HG02884 (cell line): ENCODE measurements around the gene PRND.
"Not testable (repeated sequence)": the region's sequence is repeated elsewhere in the genome, so short reads cannot be mapped to it uniquely, and the experiment has no call there.

Source experiments
- ATAC-seq: cut with Tn5 transposase; IDR thresholded peaks from one replicate; pipeline ENCODE4 v1.9.1; 2021; ENCODE audit warnings: mild to moderate bottlenecking, moderate library complexity; ENCODE audit not compliant: unreplicated experiment

Gene PRND

GRCh38 chr20:4721719-4722118 lies at the start of gene PRND:
Gene PRND (plus strand): TSS chr20:4721909. CDS start chr20:4724552, 2,643 bp downstream.
- no peak for ATAC-seq

GRCh38 chr20:4672948-4673347 lies 48.8 kb upstream of the PRND start:
- no peak for ATAC-seq

- ATAC-seq: no peak
Measured at GRCh38 chr20:4673371-4674001, 48.2 kb upstream of the PRND start.

- ATAC-seq: no peak
Measured at GRCh38 chr20:4674672-4675071, 47.0 kb upstream of the PRND start.

GRCh38 chr20:4677846-4678245 lies 43.9 kb upstream of the PRND start:
- ATAC-seq: no peak

- ATAC-seq: no peak
Measured at GRCh38 chr20:4681401-4681800, 40.3 kb upstream of the PRND start.

- ATAC-seq: no peak
Measured at GRCh38 chr20:4681991-4682401, 39.7 kb upstream of the PRND start.

GRCh38 chr20:4682682-4683081 lies 39.0 kb upstream of the PRND start:
- ATAC-seq: no peak

- no peak for ATAC-seq
Measured at GRCh38 chr20:4683261-4683660, 38.4 kb upstream of the PRND start.

GRCh38 chr20:4684837-4685413 lies 36.8 kb upstream of the PRND start:
- ATAC-seq: no peak

- no peak for ATAC-seq
Measured at GRCh38 chr20:4685923-4686221, 35.8 kb upstream of the PRND start.

GRCh38 chr20:4688305-4688704 lies 33.4 kb upstream of the PRND start:
- ATAC-seq: no peak

GRCh38 chr20:4689220-4689619 lies 32.5 kb upstream of the PRND start:
- ATAC-seq: no peak

- ATAC-seq: no peak
Measured at GRCh38 chr20:4691753-4692152, 30.0 kb upstream of the PRND start.

GRCh38 chr20:4694076-4694475 lies 27.6 kb upstream of the PRND start:
- no peak for ATAC-seq

GRCh38 chr20:4697189-4697830 lies 24.4 kb upstream of the PRND start:
- ATAC-seq: no peak

GRCh38 chr20:4697831-4698221 lies 23.9 kb upstream of the PRND start:
- ATAC-seq: no peak

- no peak for ATAC-seq
Measured at GRCh38 chr20:4699216-4699615, 22.5 kb upstream of the PRND start.

GRCh38 chr20:4699957-4700356 lies 21.8 kb upstream of the PRND start:
- no peak for ATAC-seq

- ATAC-seq: no peak
Measured at GRCh38 chr20:4702562-4703280, 19.0 kb upstream of the PRND start.

- ATAC-seq: no peak
Measured at GRCh38 chr20:4703281-4703676, 18.4 kb upstream of the PRND start.

- not testable (repeated sequence) for ATAC-seq
Measured at GRCh38 chr20:4706941-4707340, 14.8 kb upstream of the PRND start.
